ENCODE measurements around the gene RNF220. TPM values are rescaled to one million over a fixed set of nuclear protein-coding genes. Genes with fewer than 3 reads are reported as not detected.

RNF220 gene
- total and polyA plus RNA-seq, 9 of the 15 experiments (the other 6 are each of a cell fraction or from before 2014, with no cell fraction given) = 5.1 to 117 (median 66.9) TPM

GRCh38 chr1:44526295-44527073, 121.4 kb downstream of the RNF220 start (continued):
- TF ChIP-seq ZNF586 (CRISPR knock-in tag; conservative IDR thresholded peaks at IDR 0.05) (no peak), CREBBP (IDR thresholded peaks at IDR 0.05; ENCODE audit: low read depth, low read length) (no peak), ZNF174 (CRISPR knock-in tag; IDR thresholded peaks at IDR 0.05) (no peak), ZBTB9 (CRISPR knock-in tag; IDR thresholded peaks at IDR 0.05) (no peak), ZNF175 (CRISPR knock-in tag; IDR thresholded peaks at IDR 0.05; ENCODE audit: low read depth) (no peak), IRF2 (CRISPR knock-in tag; IDR thresholded peaks at IDR 0.05) (no peak), ZMIZ1 (IDR thresholded peaks at IDR 0.05; ENCODE audit: low read depth in 2 of 2, low read length in 2 of 2) (no peak), ZHX1 (conservative IDR thresholded peaks at IDR 0.05; ENCODE audit: low read length) (no peak), HBP1 (CRISPR knock-in tag; IDR thresholded peaks at IDR 0.05) (no peak), ZBED1 (IDR thresholded peaks at IDR 0.05) (no peak), NR1H2 (CRISPR knock-in tag; IDR thresholded peaks at IDR 0.05) (no peak), ARID2 (IDR thresholded peaks at IDR 0.05) (no peak)
- TF ChIP-seq, protein P1, sequence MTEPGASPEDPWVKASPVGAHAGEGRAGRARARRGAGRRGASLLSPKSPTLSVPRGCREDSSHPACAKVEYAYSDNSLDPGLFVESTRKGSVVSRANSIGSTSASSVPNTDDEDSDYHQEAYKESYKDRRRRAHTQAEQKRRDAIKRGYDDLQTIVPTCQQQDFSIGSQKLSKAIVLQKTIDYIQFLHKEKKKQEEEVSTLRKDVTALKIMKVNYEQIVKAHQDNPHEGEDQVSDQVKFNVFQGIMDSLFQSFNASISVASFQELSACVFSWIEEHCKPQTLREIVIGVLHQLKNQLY (CRISPR knock-in tag; conservative IDR thresholded peaks at IDR 0.05) = no peak
- TF ChIP-seq, protein P2, sequence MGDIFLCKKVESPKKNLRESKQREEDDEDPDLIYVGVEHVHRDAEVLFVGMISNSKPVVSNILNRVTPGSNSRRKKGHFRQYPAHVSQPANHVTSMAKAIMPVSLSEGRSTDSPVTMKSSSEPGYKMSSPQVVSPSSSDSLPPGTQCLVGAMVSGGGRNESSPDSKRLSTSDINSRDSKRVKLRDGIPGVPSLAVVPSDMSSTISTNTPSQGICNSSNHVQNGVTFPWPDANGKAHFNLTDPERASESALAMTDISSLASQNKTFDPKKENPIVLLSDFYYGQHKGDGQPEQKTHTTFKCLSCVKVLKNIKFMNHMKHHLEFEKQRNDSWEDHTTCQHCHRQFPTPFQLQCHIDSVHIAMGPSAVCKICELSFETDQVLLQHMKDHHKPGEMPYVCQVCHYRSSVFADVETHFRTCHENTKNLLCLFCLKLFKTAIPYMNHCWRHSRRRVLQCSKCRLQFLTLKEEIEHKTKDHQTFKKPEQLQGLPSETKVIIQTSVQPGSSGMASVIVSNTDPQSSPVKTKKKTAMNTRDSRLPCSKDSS (IDR thresholded peaks at IDR 0.05; ENCODE audit: low read depth, partially characterized antibody) = no peak

Measured in K562 (cell line).